NCI-H2029 (cell line): ENCODE results near the gene SSX2B.
"Not testable (repeated sequence)": the region's sequence is repeated elsewhere in the genome, so short reads cannot be mapped to it uniquely, and the experiment has no call there.

Experiments used
- DNase-seq: peaks from one replicate; lab custom pipeline; 2025; lab: John Stamatoyannopoulos, UW

SSX2B gene

GRCh38 chrX:52750952-52751351, at the start of gene SSX2B:
TSS of gene SSX2B (plus strand) at chrX:52751252. CDS start at chrX:52752681, 1,429 bp downstream.
- not testable (repeated sequence) for DNase-seq

- DNase-seq = not testable (repeated sequence)
Measured at GRCh38 chrX:52707078-52707477, 44.0 kb upstream of the SSX2B start, which contains the start of gene SSX2. TSS of gene SSX2 (minus strand) at chrX:52707178. CDS start at chrX:52705749, 1,429 bp downstream.

GRCh38 chrX:52765983-52766382, 14.9 kb downstream of the SSX2B start:
- not testable (repeated sequence) for DNase-seq

- not testable (repeated sequence) for DNase-seq
Measured at GRCh38 chrX:52773504-52773903, 22.5 kb downstream of the SSX2B start.

GRCh38 chrX:52797327-52797726, 46.3 kb downstream of the SSX2B start, which contains the start of gene SPANXN5:
TSS of gene SPANXN5 (minus strand) at chrX:52797427. CDS start at chrX:52797348, 79 bp downstream.
- DNase-seq = not testable (repeated sequence)

GRCh38 chrX:52804876-52805275, 53.8 kb downstream of the SSX2B start:
- DNase-seq = not testable (repeated sequence)
